ENCODE data around the gene PLEKHA1. TPM values are rescaled to one million over a fixed set of nuclear protein-coding genes. Genes with fewer than 3 reads are reported as not detected.
A peak's percentile ranks its signal among the peaks of the same experiment; 100 is the strongest.

The PLEKHA1 gene
- 7.8 TPM for polyA plus RNA-seq (2013)

DNA sequence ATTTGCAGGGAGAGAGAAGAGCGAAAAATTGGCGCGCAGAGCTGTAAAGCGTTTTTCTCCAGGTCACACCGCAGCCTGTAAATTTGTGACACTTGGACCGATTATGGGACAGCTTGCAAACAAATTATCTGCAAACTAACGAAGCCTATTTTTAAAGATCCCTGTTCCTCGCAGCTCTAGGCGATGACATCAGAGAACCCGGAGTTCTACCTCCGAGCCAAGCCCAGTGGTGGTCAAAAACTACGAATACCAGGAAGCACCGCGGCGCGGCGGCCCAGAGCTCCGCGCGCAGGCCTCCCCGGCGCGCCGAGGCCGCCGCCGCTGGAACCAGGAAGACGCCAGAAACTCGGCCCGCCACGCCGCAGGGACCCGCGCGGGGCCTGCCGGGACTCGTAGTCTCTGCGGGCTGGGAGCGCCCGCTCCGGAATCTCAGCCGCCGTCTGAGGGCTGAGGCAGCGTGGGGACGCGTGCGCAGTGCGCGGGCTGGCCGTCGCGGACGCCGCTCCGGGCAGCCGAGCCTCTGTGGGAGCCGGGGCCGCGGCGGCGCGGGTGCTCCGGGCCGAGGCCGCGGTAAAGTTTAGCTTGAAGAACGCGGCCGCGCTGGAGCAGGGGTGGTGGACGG is at the start of gene PLEKHA1:
Gene PLEKHA1, plus strand, starts transcription at position 472 of the 622 bp plus-strand sequence. CDS start 18,493 bp downstream, outside the sequence.
- Histone ChIP-seq H3K27me3 (replicated peaks in 2 of 5; ENCODE audit: control insufficient read depth in 4 of 5, insufficient read depth in 5 of 5, low read length in 4 of 5) (peaks cover 5 to 25% (median 12%) of the 10 kb centered on the region in 5 experiments), H3K4me3 (ENCODE audit: control insufficient read depth in 1 of 7, extremely low read depth in 1 of 7, insufficient read depth in 4 of 7, low read depth in 2 of 7, low read length in 6 of 7) (peak within 1 kb of the TSS; percentile 60 to 92 (median 80)), H3K4me1 (ENCODE audit: control extremely low read depth in 1 of 4, control insufficient read depth in 4 of 4, insufficient read depth in 4 of 4, low read length in 3 of 4) (peaks cover 7 to 17% (median 13%) of the 10 kb centered on the region in 4 experiments), H3K36me3 (ENCODE audit: control insufficient read depth in 4 of 4, insufficient read depth in 4 of 4, low read length in 3 of 4) (peaks cover 0 to under 1% (median 0%) of the 10 kb centered on the region in 4 experiments), H3K9me3 (ENCODE audit: control extremely low read depth in 1 of 5, control insufficient read depth in 4 of 5, insufficient read depth in 2 of 5, low read depth in 1 of 5, low read length in 4 of 5) (no peaks in the 10 kb centered on the region), H3K27ac (ENCODE audit: insufficient read depth in 1 of 2, low read depth in 1 of 2, low read length in 2 of 2, poor library complexity in 1 of 2, severe bottlenecking in 2 of 2) (peak within 1 kb of the TSS in 1 of 2 experiments; percentile 49)
- ChIA-PET CTCF (interaction anchor here (1.0 kb wide), 1 partner anchor 45 kb away, joined by 3 read pairs; no protein-coding TSS in a partner anchor), POLR2A (no interaction called here)
- WGBS (ENCODE audit: insufficient coverage), result under 1% methylated on average over 68 of the region's 71 CpGs
- DNase-seq, result peak; percentile 91 to 96 (median 94)

DNA sequence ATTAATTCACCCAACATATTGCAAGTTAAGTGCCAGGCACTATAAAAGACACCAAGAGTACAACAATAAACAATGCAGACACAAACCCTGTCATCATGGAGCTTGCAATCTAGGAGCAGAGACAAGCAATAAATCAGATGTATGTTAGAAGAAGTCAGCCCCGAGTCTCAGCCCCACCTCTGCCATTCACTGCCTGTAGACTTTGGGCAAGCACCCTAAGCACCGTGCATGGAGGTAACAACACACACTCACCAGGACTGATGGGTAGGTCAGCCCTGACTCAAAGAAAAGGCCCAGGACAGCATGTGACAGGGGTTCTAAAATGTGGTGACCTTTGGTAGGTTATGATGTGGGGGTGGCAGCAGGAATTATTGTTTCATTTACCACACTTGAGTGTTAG is 49.3 kb upstream of the PLEKHA1 start:
- Histone ChIP-seq H3K27me3 (replicated peaks in 2 of 5; ENCODE audit: control insufficient read depth in 4 of 5, insufficient read depth in 5 of 5, low read length in 4 of 5) (peaks cover 0 to 21% (median 5%) of the 10 kb centered on the region in 5 experiments), H3K9me3 (ENCODE audit: control extremely low read depth in 1 of 5, control insufficient read depth in 4 of 5, insufficient read depth in 2 of 5, low read depth in 1 of 5, low read length in 4 of 5) (peaks cover 0 to 3% (median 0%) of the 10 kb centered on the region in 5 experiments), H3K4me3 (ENCODE audit: control insufficient read depth in 1 of 7, extremely low read depth in 1 of 7, insufficient read depth in 4 of 7, low read depth in 2 of 7, low read length in 6 of 7) (no peak overlapping the region), H3K27ac (ENCODE audit: insufficient read depth in 1 of 2, low read depth in 1 of 2, low read length in 2 of 2, poor library complexity in 1 of 2, severe bottlenecking in 2 of 2) (no peak overlapping the region), H3K36me3 (ENCODE audit: control insufficient read depth in 4 of 4, insufficient read depth in 4 of 4, low read length in 3 of 4) (no peaks in the 10 kb centered on the region), H3K4me1 (ENCODE audit: control extremely low read depth in 1 of 4, control insufficient read depth in 4 of 4, insufficient read depth in 4 of 4, low read length in 3 of 4) (no peaks in the 10 kb centered on the region)
- 94% methylated on average over 2 of the region's 2 CpGs for WGBS (ENCODE audit: insufficient coverage)
- ChIA-PET CTCF (no interaction called here), POLR2A (no interaction called here)
- DNase-seq, result no peak

DNA sequence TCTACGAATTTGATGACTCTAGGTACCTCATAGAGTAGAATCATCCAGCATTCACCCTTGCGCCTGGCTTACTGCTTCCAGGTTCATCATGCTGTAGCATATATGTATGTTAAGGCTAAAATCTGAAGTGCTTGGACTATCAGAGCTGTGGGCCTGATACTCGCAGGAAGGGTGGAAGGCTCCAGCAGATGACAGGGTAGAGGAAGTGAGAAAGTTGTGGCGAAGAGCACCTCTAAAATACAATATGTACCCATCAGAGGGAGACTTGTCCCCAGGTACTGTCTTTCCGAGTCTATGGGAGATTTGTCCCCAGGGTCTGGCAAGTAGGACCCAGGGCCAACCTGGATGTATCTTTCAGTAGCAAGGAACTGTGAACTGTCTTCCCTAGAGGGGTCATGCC is 48.1 kb upstream of the PLEKHA1 start:
- H3K9me3 ChIP-seq (ENCODE audit: control extremely low read depth in 1 of 5, control insufficient read depth in 4 of 5, insufficient read depth in 2 of 5, low read depth in 1 of 5, low read length in 4 of 5), result peaks cover 0 to 3% (median 0%) of the 10 kb centered on the region in 5 experiments
- no peak overlapping the region for H3K27ac ChIP-seq (ENCODE audit: insufficient read depth in 1 of 2, low read depth in 1 of 2, low read length in 2 of 2, poor library complexity in 1 of 2, severe bottlenecking in 2 of 2)
- H3K27me3 ChIP-seq (replicated peaks in 2 of 5; ENCODE audit: control insufficient read depth in 4 of 5, insufficient read depth in 5 of 5, low read length in 4 of 5), result peaks cover 0 to 32% (median 5%) of the 10 kb centered on the region in 5 experiments
- no peak for DNase-seq
- H3K4me1 ChIP-seq (ENCODE audit: control extremely low read depth in 1 of 4, control insufficient read depth in 4 of 4, insufficient read depth in 4 of 4, low read length in 3 of 4), result no peaks in the 10 kb centered on the region
- H3K4me3 ChIP-seq (ENCODE audit: control insufficient read depth in 1 of 7, extremely low read depth in 1 of 7, insufficient read depth in 4 of 7, low read depth in 2 of 7, low read length in 6 of 7), result no peak overlapping the region
- ChIA-PET POLR2A (no interaction called here), CTCF (no interaction called here)
- WGBS (ENCODE audit: insufficient coverage), result 91% methylated on average over 3 of the region's 5 CpGs
- H3K36me3 ChIP-seq (ENCODE audit: control insufficient read depth in 4 of 4, insufficient read depth in 4 of 4, low read length in 3 of 4), result no peaks in the 10 kb centered on the region

DNA sequence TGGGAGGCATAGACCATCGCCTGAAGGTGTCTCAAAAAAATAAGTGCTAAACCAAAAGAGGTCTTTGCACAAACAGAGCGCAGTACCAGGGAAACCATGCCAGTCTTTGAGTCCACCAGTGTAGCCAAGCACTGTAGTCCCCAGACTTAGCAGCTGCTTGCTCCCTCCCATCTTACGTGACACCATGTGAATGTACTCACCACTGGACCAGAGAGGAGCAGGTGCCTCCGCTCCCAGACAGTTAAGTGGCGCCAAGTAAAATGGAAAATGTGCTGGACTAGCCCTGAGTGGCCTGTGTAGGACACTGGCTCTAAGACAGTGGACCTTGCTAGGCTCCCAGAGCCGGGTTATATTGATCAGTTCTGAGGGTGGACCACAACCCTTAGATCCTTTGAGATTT is 47.7 kb upstream of the PLEKHA1 start:
- peaks cover 0 to 3% (median 0%) of the 10 kb centered on the region in 5 experiments for H3K9me3 ChIP-seq (ENCODE audit: control extremely low read depth in 1 of 5, control insufficient read depth in 4 of 5, insufficient read depth in 2 of 5, low read depth in 1 of 5, low read length in 4 of 5)
- no peaks in the 10 kb centered on the region for H3K4me1 ChIP-seq (ENCODE audit: control extremely low read depth in 1 of 4, control insufficient read depth in 4 of 4, insufficient read depth in 4 of 4, low read length in 3 of 4)
- POLR2A ChIA-PET, result no interaction called here
- WGBS (ENCODE audit: insufficient coverage), result 99% methylated on average over 6 of the region's 6 CpGs
- no peak for DNase-seq
- H3K4me3 ChIP-seq (ENCODE audit: control insufficient read depth in 1 of 7, extremely low read depth in 1 of 7, insufficient read depth in 4 of 7, low read depth in 2 of 7, low read length in 6 of 7), result no peak overlapping the region
- no peak overlapping the region for H3K27ac ChIP-seq (ENCODE audit: insufficient read depth in 1 of 2, low read depth in 1 of 2, low read length in 2 of 2, poor library complexity in 1 of 2, severe bottlenecking in 2 of 2)
- CTCF ChIA-PET, result no interaction called here
- peaks cover 0 to 35% (median 5%) of the 10 kb centered on the region in 5 experiments for H3K27me3 ChIP-seq (replicated peaks in 2 of 5; ENCODE audit: control insufficient read depth in 4 of 5, insufficient read depth in 5 of 5, low read length in 4 of 5)
- no peaks in the 10 kb centered on the region for H3K36me3 ChIP-seq (ENCODE audit: control insufficient read depth in 4 of 4, insufficient read depth in 4 of 4, low read length in 3 of 4)

DNA sequence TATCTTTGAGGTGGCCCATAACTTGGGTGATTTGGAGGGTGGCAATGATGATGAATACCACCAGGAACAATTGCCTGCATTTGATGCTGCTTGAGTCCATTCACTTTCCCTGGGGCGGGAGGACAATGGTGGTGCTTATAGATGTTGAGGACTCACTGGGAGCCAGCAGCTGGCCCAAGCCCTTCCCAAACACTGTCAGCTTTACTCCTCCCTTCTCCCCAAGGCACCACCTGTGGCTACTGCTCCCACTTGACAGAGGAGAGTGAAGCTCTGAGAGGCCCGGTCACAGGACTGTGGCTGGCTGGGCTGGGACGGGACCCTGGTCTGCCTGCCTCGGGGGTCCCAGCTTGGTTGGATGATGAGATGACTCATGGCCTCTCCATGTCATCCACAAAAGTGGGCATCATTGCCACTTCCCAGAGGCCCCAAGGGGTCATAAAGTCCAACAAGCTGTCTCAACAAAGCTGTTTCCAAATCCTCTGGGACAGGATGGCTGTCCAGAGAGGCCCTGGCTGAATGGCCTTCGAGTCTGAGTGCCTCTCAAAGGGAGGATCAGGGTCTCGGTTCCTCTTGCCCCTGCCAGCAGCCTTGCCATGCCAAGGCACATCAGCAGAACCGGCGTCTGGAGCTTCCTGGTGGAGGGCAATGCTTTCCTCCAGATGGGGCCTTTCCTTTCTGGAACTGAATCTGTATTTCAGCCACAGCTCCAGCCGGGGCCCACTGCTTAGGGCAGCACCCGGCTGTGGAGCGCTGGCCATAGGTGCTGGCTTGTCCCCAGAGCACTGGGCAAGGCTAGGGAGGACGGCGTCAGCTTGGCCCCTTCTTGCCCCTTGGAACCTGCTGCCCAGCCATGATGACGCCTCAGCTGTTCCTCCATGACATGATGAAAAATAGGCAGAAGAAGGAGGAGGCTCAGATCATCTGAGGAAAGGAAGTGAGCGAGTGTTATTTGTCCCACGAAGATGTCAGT is 47.0 kb upstream of the PLEKHA1 start:
- Histone ChIP-seq H3K9me3 (ENCODE audit: control extremely low read depth in 1 of 5, control insufficient read depth in 4 of 5, insufficient read depth in 2 of 5, low read depth in 1 of 5, low read length in 4 of 5) (peaks cover 0 to 3% (median 0%) of the 10 kb centered on the region in 5 experiments), H3K4me1 (ENCODE audit: control extremely low read depth in 1 of 4, control insufficient read depth in 4 of 4, insufficient read depth in 4 of 4, low read length in 3 of 4) (no peaks in the 10 kb centered on the region), H3K27ac (ENCODE audit: insufficient read depth in 1 of 2, low read depth in 1 of 2, low read length in 2 of 2, poor library complexity in 1 of 2, severe bottlenecking in 2 of 2) (no peak overlapping the region), H3K27me3 (replicated peaks in 2 of 5; ENCODE audit: control insufficient read depth in 4 of 5, insufficient read depth in 5 of 5, low read length in 4 of 5) (peaks cover 0 to 42% (median 5%) of the 10 kb centered on the region in 5 experiments), H3K36me3 (ENCODE audit: control insufficient read depth in 4 of 4, insufficient read depth in 4 of 4, low read length in 3 of 4) (no peaks in the 10 kb centered on the region), H3K4me3 (ENCODE audit: control insufficient read depth in 1 of 7, extremely low read depth in 1 of 7, insufficient read depth in 4 of 7, low read depth in 2 of 7, low read length in 6 of 7) (no peak overlapping the region)
- 95% methylated on average over 13 of the region's 16 CpGs for WGBS (ENCODE audit: insufficient coverage)
- CTCF ChIA-PET, result no interaction called here
- no peak for DNase-seq
- POLR2A ChIA-PET, result no interaction called here

DNA sequence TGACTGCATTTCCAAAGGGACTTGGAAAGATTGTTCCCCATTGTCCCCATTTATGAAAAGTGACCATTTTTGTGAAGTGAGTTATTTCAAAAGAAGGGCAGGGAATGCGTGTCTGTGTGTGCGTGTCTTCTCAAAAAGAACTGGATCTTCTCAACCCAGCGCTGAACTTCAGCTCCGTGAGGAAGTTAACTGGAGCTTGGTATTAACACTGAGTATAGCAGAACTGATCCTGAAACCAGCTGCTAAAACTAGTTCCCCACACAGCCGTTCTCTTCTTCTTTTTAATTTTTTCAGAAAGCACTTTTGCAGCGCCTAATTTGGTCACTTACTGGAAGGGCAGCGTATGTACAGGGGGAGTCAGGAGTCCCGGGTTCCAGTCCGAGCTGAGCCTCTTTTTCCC is 45.8 kb upstream of the PLEKHA1 start:
- Histone ChIP-seq H3K4me1 (ENCODE audit: control extremely low read depth in 1 of 4, control insufficient read depth in 4 of 4, insufficient read depth in 4 of 4, low read length in 3 of 4) (no peaks in the 10 kb centered on the region), H3K27ac (ENCODE audit: insufficient read depth in 1 of 2, low read depth in 1 of 2, low read length in 2 of 2, poor library complexity in 1 of 2, severe bottlenecking in 2 of 2) (no peak overlapping the region), H3K9me3 (ENCODE audit: control extremely low read depth in 1 of 5, control insufficient read depth in 4 of 5, insufficient read depth in 2 of 5, low read depth in 1 of 5, low read length in 4 of 5) (no peaks in the 10 kb centered on the region), H3K27me3 (replicated peaks in 2 of 5; ENCODE audit: control insufficient read depth in 4 of 5, insufficient read depth in 5 of 5, low read length in 4 of 5) (peaks cover 0 to 48% (median 3%) of the 10 kb centered on the region in 5 experiments), H3K4me3 (ENCODE audit: control insufficient read depth in 1 of 7, extremely low read depth in 1 of 7, insufficient read depth in 4 of 7, low read depth in 2 of 7, low read length in 6 of 7) (no peak overlapping the region), H3K36me3 (ENCODE audit: control insufficient read depth in 4 of 4, insufficient read depth in 4 of 4, low read length in 3 of 4) (no peaks in the 10 kb centered on the region)
- CTCF ChIA-PET, result interaction anchor here (0.7 to 1.9 kb wide), 3 partner anchors 14 to 106 kb away, joined by 3 to 7 read pairs (median 4); no protein-coding TSS in a partner anchor
- no peak for DNase-seq
- WGBS (ENCODE audit: insufficient coverage), result 75% methylated on average over 9 of the region's 9 CpGs
- POLR2A ChIA-PET, result no interaction called here
